GM12891 (cell line): ENCODE data around the gene CDH4.

Experiments used
- DNase-seq: peaks from one replicate; pipeline ENCODE4 v3.0.0; 2011; ENCODE audit warnings: low spot score; ENCODE audit not compliant: insufficient read length
- FAIRE-seq: peaks from 2 replicates; lab custom pipeline; 2011; peaks lifted over from hg19 to GRCh38; lab: Jason Lieb, UNC
- PAX5 ChIP-seq: IDR thresholded peaks from 2 replicates; pipeline ENCODE4 v1.6.1; 2011; ENCODE audit warnings: low read length, moderate library complexity, mild to moderate bottlenecking; ENCODE audit not compliant: insufficient read depth, severe bottlenecking
- POLR2A ChIP-seq: IDR thresholded peaks from 2 replicates; pipeline ENCODE4 v1.6.1; 2011; ENCODE audit warnings: low read depth, low read length, control low read depth
- POLR2AphosphoS5 ChIP-seq: IDR thresholded peaks from 2 replicates; pipeline ENCODE4 v1.6.1; 2011; ENCODE audit warnings: low read depth, low read length, control low read depth
- POU2F2 ChIP-seq: IDR thresholded peaks from 2 replicates; pipeline ENCODE4 v1.6.1; 2011; ENCODE audit warnings: low read depth, mild to moderate bottlenecking, control low read depth, low read length, moderate library complexity
- SPI1 ChIP-seq: IDR thresholded peaks from 2 replicates; pipeline ENCODE4 v1.6.1; 2011; ENCODE audit warnings: low read depth, low read length, control low read depth
- TAF1 ChIP-seq: IDR thresholded peaks from 2 replicates; pipeline ENCODE4 v1.6.1; 2011; ENCODE audit warnings: low read depth, low read length, control low read depth

The CDH4 gene

DNA sequence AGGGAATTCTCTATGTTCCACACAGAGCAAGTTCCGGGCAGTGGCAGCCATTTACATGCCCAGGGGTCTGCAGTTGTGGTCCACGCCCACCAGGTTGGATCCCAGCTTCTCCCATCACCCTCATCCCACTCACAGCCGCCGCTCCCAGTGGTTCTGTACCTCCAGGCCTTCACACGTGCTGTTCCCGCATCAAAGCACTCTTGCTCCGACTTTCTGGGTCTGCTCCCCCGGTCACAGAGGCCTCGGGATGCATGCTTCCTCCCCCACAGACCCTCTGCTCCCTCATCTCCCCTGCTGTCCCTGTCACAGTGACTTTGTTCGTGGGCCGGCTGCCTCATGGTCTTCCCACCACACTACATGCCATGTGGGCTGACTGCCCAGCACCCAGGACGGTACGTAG, 481.2 kb downstream of the CDH4 start:
- DNase-seq (no peak), FAIRE-seq (no peak)
- TF ChIP-seq TAF1 = no peak
- no peak for TF ChIP-seq POLR2A
- no peak for TF ChIP-seq SPI1
- TF ChIP-seq PAX5 = no peak
- no peak for TF ChIP-seq POU2F2
- no peak for TF ChIP-seq POLR2AphosphoS5

DNA sequence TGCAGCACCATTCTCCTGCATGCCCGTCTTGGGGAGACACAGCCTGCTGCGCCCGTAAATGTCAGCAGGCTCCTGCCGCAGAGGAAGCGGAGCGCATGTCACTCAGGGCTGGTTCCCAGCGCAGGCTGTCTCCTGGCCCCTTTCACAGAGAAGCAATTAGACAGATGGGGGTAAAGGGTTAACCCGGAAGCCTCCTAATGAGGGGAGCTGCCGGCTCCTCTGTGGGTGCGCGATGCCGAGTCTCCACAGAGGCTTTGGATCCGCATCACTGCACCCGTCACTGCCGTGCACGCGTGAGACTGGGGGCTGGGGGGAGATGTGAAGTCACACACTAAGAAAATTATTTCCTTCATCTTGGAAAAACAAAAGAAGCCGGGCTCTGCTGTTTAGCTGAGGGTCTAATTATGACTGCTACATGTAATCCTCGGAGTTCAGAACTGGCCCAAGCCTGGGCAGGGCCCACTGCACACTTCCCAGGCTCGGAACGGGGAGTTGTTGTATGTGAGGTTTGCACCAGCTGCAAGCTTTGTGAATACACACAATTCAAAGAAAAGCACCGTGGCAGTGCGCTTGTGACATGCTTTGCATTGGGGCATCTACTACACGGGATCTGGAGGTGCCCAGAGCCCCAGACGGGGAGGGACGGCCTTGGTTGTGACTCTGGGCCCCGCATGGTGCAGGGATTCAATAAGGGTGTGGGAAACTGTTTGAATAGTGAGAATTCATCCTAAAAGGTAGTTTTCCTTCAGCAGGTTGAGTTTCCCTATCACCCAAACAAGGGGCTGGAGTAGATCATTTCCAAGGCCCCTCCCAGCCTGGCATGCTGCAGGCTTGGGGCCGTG, 482.1 kb downstream of the CDH4 start:
- DNase-seq (no peak), FAIRE-seq (no peak)
- TF ChIP-seq PAX5 = no peak

DNA sequence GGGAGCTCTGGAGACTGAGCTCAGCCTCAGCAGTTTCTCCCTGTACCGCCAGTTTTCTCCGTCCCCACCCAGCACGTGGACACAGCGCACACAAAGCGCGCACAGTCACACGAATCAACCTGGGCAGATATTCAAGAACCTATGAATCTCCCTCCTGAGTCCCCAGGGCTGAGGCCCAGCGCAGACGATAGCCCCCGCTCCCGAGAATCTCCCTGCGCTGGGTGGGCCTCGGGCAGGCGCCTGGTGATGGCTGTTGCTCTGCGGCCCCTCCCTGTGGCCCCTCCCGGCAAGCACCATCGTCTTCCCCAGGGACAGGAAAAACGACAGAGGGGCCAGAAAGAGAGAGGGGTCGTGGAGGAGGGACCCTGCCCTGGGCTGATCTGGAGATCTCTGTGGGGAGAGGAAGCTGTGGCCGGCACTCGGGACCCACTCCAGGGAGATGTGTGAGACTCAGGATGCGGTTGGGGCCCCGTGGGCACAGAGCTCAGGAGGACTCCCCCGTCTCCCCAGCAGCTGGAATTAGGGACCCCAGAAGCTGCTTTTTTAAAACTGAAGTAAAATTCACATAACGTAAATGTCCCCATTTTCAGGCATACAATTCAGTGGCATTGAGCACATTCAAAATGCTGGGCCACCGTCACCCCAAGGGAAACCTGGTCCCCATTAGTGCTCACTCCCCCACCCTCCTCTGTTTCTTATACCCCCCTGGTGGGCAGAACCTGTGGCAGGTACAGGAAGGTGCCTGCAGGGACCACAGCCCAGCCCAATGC, 482.9 kb downstream of the CDH4 start:
- no peak for FAIRE-seq
- no peak for DNase-seq
- no peak for TF ChIP-seq POU2F2
- no peak for TF ChIP-seq PAX5
- no peak for TF ChIP-seq TAF1
- no peak for TF ChIP-seq POLR2A
- no peak for TF ChIP-seq POLR2AphosphoS5
- TF ChIP-seq SPI1 = no peak

DNA sequence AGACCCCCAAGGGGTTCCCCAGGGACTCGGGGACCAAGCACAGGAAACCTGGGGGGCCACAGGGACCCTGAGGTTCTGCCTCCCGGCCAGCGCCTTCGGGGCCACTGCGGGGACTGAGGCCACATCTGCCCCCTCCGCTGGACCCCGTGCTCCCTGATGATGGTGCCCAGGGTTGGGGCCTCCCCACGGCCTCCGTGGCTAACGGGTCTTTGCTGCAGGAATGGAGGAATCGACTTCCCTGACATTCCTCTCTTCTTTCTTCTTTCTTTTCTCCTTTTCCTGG, 483.4 kb downstream of the CDH4 start:
- TF ChIP-seq SPI1 = no peak
- TF ChIP-seq POU2F2 = no peak
- no peak for TF ChIP-seq POLR2AphosphoS5
- no peak for TF ChIP-seq POLR2A
- no peak for TF ChIP-seq TAF1
- no peak for TF ChIP-seq PAX5
- FAIRE-seq (no peak), DNase-seq (no peak)

DNA sequence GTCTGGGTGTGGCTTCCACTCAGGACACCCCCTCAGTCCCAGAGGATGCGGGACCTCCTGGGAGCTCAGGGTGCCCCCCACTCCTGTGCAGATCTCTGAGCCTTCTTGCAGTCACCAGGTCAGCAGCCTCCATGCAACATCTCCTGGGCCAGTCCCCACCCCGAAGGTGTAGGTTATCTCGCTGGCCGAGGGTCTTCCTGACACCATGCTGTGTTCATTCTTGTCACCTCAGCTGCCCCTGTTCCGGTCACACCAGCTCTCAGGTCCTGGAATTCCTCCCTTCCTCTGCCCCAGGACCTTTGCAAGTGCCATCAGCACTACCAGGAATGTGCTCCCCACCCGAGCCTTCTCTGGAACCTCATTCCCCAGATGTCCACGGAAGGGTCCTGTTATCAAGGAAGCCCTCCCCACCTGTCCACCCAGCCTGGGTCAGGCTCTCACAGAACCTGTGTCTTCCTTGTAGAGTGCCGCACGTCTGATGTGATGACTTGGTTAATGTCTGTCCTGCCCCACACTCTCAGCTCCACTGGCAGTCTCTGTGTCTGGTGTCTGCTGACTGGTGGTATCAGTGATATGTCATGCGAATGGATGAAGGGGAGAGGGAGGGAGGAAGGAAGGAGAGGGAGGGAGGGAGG, 484.1 kb downstream of the CDH4 start:
- FAIRE-seq (no peak), DNase-seq (no peak)
- TF ChIP-seq PAX5 (no peak), POU2F2 (no peak), POLR2AphosphoS5 (no peak), SPI1 (no peak), TAF1 (no peak), POLR2A (no peak)

DNA sequence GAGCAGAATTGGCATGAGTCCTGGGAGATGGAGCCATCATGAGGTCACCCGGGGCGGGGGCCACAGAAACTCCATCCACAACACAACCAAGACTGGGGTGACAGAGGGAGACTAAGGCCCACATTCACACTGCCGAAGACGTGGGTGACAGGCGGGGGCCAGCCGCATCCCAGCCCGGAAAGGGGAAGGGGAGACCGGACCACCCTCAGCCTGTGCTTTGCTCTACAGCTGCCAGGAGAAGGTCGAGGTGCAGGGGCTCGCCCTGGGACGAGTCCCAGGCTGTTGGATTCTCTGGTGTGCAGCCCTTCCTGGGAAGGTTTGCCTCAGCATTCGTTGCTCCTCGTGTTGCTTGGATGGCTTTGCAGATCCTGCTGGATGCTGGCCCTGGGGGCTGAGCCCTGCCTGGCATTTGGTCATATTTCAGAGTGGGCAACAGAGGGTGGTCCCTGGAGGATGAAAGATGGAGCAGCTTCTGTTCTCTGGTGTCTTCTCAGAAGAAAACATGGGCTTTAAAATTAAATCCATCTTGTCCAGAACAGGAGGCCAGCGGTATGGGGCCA, 484.8 kb downstream of the CDH4 start:
- TF ChIP-seq PAX5 (no peak), SPI1 (no peak), POLR2AphosphoS5 (no peak), POU2F2 (no peak), POLR2A (no peak), TAF1 (no peak)
- DNase-seq (no peak), FAIRE-seq (no peak)

DNA sequence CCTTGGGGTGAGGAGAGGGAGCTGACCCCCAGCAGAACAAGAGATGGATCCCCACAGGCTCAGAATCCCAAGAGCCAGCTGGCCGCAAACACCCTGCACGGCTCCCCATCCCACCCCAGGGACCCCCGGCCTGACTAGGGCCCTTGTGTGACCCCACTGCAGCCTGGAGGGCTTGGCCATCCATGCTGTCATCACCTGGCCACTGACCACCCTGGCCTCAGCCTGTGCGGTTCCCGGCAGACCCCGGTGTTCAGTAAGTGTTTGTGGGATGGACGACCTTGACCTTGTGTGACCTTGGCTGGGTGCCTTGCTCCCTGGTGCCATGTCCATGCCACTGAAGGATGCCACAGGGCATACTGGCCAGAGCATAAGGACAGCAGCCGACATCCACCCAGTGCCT, 485.3 kb downstream of the CDH4 start:
- TF ChIP-seq POU2F2 (no peak), SPI1 (no peak), POLR2AphosphoS5 (no peak), PAX5 (no peak), TAF1 (no peak), POLR2A (no peak)
- DNase-seq = no peak
- FAIRE-seq = no peak

DNA sequence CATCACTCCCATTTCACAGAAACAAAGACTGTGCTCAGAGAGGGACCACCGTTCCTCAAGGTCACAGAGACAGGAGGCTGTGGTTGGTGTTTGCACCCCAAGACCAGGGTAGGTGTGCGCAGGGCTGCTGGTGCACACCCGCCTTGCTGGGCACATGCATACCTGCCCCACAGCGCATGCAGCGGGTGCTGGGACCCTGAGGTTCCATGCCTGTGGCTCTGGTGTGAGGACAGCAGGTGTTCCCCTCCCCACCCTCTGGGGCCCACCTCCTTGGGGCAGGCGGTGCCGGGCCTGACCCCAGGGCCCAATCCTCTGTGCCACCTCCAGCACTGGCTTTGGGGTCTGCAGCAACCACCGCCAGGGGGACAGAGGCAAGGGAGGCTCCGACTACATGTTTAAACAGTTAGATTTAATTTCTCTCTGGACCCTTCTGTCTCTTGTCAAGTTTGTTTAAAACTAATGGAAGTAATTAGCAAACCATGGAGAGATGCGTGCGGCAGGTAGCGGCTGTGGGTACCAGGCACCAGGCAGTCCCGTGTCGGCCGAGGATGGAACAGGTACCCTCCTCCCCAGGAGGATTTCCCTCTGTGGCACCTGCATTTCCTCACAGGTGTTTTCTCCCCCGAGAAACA, 485.9 kb downstream of the CDH4 start:
- TF ChIP-seq POLR2A (no peak), POU2F2 (no peak), PAX5 (no peak), POLR2AphosphoS5 (no peak), TAF1 (no peak), SPI1 (no peak)
- FAIRE-seq = no peak
- no peak for DNase-seq
